NCI-H128 (cell line): ENCODE data around the gene OR6C75.
"Not testable (repeated sequence)": the region's sequence is repeated elsewhere in the genome, so short reads cannot be mapped to it uniquely, and the experiment has no call there.

Experiments
- DNase-seq: peaks from one replicate; lab custom pipeline; 2025; ENCODE audit not compliant: unreplicated experiment; lab: John Stamatoyannopoulos, UW

The OR6C75 gene

GRCh38 chr12:55362675-55363074 lies at the start of gene OR6C75:
OR6C75 (plus strand) TSS chr12:55362975; CDS start chr12:55365111, 2,136 bp downstream.
- no peak for DNase-seq

DNA sequence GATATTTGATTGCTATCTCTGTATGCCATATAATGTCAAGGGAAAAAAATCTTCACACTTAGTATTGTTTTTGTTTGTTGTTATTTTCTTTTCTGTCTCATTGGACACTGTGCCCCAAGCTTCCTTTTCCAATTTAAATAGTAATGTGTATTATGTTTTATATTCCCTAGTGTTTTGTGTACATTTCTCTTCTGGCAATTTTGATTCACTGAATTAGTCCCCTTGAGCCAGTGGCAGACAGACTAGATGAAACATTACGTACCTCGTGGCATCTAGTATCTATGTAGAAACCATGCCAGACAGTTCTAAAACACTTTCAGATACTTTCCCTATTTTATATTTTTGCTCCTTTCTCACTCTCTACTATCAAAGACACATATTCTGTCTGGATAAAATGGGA lies 48.7 kb upstream of the OR6C75 start, which contains the start of gene OR6C1:
Gene OR6C1, plus strand, starts transcription at position 301 of the 400 bp plus-strand sequence. CDS start 6,257 bp downstream, outside the sequence.
- no peak for DNase-seq

GRCh38 chr12:55320201-55320600 lies 42.6 kb upstream of the OR6C75 start:
- no peak for DNase-seq

DNA sequence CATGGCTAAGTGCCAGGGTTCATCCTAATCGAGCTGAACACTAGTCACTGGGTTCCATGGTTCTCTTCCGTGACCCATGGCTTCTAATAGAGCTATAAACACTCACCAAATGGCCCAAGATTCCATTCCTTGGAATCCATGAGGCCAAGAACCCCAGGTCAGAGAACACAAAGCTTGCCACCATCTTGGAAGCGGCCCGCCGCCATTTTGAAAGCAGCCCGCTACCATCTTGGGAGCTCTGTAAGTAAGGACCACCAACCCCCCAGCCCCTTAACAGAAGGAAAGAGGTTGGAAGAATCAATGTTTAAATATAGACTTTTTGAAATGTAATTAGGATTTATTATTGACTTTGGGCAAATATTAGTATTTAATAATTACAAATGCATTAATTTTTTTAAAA lies 37.0 kb upstream of the OR6C75 start:
- not testable (repeated sequence) for DNase-seq

- no peak for DNase-seq
These were observed 32.3 kb upstream of the OR6C75 start, which contains the start of gene OR6C3 for GRCh38 chr12:55330446-55330845. OR6C3 (plus strand) TSS chr12:55330746; CDS start chr12:55331701, 955 bp downstream.

- DNase-seq, result no peak
These were observed 26.8 kb upstream of the OR6C75 start for GRCh38 chr12:55336002-55336401.

GRCh38 chr12:55355338-55355737 lies 7.4 kb upstream of the OR6C75 start:
- not testable (repeated sequence) for DNase-seq

GRCh38 chr12:55365086-55365485 lies 2.3 kb downstream of the OR6C75 start:
- no peak for DNase-seq

DNA sequence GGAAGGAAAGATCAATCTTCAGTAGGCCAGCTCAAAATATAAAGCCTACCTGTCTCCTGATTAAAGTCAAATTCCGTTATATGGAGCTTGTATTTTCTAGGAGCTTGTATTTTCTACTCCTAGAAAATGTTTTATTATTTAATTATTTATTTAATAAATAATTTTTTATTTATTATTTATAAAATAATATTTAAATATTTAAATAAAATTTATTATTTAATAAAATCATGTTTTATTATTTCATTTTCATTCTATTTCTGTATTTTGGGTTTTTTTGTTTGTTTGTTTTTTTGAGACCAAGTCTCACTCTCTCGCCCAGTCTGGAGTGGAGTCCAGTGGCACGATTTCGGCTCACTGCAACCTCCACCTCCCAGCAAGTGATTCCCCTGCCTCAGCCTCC lies 9.7 kb downstream of the OR6C75 start:
- DNase-seq, result no peak

GRCh38 chr12:55385891-55386290 lies 23.1 kb downstream of the OR6C75 start:
- DNase-seq, result no peak

GRCh38 chr12:55392032-55392795 lies 29.4 kb downstream of the OR6C75 start:
- DNase-seq, result no peak

DNA sequence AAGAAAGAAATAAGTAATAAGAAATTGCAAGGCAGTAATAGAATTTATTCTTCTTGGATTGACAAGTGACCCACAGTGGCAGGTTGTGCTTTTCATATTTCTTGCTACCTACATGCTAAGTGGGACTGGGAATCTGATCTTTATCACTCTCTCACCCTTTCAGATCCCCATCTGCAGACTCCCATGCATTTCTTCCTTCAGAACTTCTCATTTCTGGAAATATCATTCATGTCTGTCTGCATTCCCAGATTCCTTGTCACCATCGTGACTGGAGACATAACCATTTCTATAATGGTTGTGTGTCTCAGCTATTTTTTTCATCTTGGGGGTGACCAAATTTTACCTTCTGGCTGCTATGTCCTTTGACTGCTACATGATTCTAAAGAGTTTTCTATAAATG lies 33.6 kb downstream of the OR6C75 start:
- DNase-seq, result no peak

DNA sequence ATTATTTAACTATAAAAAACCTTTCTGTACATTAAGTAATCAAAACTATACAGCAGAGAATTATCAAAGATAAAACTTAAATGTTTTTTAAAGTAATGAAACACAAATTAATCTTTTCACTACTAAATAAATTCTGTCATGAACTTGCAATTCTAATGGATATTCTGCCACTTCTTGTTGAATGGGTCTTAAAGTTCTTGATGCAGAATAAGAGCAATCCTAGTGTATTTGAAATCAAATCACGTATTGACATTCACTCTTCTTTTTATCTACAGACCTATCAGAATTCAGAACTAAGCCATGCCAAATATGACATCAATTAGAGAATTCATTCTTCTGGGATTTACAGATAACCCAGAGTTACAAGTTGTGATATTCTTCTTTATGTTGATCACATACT lies 37.5 kb downstream of the OR6C75 start, which contains the start of gene OR6C65:
Gene OR6C65, plus strand, starts transcription at position 301 of the 400 bp plus-strand sequence. Its CDS starts 0 bp downstream, at position 301.
- no peak for DNase-seq

- no peak for DNase-seq
These were observed 45.1 kb downstream of the OR6C75 start for GRCh38 chr12:55407866-55408265.

DNA sequence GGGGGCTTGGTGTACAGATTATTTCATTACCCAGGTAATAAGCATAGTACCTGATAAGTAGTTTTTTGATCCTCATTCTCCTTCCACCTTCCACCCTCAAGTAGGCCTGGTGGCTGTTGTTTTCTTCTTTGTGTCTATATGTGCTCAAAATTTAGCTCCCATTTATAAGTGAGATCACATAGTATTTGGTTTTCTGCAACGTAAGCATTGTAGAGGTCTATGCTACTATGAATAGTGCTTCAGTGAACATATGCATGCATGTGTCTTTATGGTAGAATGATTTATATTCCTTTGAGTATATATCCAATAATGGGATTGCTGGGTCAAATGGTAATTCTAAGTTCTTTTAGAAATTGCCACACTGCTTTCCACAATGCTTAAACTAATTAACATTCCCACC lies 46.4 kb downstream of the OR6C75 start:
- not testable (repeated sequence) for DNase-seq

- not testable (repeated sequence) for DNase-seq
These were observed 49.4 kb downstream of the OR6C75 start for GRCh38 chr12:55412138-55412537.

DNA sequence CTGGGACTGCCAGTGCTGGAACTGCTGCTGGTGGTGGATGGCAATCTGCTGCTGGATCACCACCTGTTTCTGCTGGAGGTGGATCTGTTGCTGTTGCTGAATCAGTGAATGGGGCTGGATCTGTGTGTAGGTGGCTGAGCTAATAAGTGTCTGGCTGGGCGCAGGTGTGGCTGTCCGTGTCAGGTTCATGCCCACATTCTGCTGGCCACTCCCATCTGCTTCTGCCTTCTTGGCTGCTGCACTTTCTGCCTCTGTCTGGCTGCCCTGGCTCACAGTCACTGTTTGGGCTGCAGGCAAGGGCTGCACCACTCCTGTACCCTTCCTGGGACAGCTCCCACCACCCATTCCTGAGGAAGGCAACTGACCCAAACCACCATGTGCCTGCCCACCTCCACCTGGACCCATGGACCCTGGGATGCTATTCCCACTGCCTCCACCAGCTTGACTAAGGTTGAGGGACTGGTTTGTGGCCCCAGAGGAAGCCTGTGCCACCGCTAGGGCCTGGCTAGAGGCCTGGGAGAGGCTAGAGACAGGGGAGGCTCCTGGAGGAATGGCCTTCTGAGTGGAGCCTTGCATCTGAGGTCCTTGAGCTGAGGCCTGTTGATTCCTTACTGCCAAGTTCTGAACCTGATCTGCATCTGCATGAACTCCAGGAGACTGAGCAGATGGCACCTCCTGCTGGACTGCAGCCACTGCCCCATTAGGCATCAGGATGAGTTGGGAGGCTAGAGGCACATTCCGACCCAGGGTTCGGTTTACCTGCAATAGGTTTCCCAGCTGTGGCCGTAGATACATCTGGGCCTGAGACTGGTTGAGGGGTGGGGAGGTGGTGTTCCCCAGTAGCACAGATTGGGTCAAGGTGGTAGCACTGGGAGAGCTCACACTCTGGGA lies 51.0 kb downstream of the OR6C75 start:
- not testable (repeated sequence) for DNase-seq

- not testable (repeated sequence) for DNase-seq
These were observed 51.6 kb downstream of the OR6C75 start for GRCh38 chr12:55414396-55414823.

DNA sequence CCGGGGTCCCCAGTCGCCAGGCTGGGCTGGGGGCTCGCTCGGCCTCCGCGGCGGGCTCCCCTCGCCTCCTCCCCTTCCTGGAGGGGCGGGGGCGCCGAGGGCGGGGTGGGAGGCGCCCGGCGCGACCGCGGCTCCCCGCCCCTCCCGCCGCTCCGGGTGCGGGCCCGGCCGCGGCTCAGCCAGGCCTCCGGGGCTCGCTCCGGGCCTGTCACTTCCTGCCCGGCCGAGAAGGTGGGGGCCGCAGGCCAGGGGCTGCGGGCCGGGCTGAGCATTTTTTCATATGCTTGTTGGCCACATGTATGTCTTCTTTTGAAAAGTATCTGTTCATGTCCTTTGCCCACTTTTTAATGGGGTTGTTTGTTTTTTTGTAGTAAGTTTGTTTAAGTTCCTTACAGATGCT lies 52.1 kb downstream of the OR6C75 start:
- DNase-seq, result not testable (repeated sequence)

DNA sequence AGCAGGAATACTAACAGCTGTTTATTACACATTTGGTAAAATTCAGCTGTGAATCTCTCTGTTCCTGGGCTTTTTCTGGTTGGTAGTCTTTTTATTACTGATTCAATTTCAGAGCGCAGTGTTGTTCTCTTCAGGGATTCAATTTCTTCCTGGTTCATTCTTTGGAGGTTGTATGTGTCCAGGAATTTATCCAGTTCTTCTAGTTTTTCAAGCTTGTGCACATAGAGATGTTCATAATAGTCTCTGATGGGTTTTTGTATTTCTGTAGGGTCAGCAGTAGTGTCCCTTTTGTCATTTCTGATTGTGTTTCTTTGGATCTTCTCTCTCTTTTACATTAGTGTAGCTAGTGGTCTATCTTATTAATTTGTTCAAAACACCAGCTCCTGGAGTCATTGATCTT lies 54.2 kb downstream of the OR6C75 start:
- no peak for DNase-seq
